ENCODE data around the gene SPA17.
A peak's percentile ranks its signal among the peaks of the same experiment; 100 is the strongest.

DNA sequence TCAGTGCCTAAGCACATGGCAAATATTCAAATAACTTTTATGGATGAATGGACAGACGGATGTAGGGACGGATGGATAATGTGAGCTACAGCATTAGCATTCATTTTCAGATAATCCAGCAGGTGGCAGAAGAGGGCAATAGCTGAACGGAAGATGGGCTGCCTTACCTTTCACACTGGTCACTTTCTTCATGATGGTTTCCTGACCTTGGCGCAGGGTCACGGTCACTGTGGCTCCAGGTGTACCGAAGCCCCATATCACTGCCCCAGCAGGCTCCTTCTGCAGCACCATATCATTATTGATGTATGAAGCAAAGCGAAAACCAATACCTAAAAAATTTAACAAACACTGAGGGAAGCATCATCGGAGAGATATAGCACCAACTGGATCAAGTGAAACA lies 4.5 kb upstream of the SPA17 start:
- peak; percentile 67 to 81 (median 70) for TF ChIP-seq CTCF (IDR thresholded peaks at IDR 0.05)
- no peak for TF ChIP-seq EP300 (IDR thresholded peaks at IDR 0.05)

Data from sigmoid colon (tissue), 4 donors.